ENCODE results near the gene ACAA2. TPM values are rescaled to one million over a fixed set of nuclear protein-coding genes. Genes with fewer than 3 reads are reported as not detected.
A peak's percentile ranks its signal among the peaks of the same experiment; 100 is the strongest.

Gene ACAA2
- total and polyA plus RNA-seq, 2 donors, result 45.4 to 57.3 TPM

DNA sequence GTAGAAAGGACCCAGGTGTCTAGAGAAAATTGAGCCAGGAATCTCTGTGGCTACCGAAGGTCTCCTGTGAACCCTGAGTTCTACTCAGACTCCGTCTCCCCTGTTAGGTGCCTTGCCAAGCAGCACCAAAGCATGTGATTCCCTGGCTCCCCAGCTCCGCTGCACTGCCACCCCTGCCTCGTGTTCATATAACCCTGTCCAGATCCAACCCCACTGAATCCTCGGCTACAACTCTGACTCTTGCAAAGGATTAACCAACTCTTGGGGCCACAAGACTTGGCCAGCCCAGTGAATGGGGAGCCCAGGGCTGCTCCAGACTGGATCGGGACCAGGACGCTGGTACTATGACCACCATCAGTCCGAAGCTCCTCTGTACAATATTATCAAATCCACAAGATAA lies 37.3 kb upstream of the ACAA2 start:
- 91% methylated on average over 8 of the region's 8 CpGs for WGBS
- H3K36me3 ChIP-seq (ENCODE audit: insufficient read depth), result no peaks in the 10 kb centered on the region
- no peaks in the 10 kb centered on the region for H3K4me1 ChIP-seq (ENCODE audit: insufficient read depth)
- no peak overlapping the region for H3K4me3 ChIP-seq (ENCODE audit: low read depth, low read length)
- no peak overlapping the region for H3K27ac ChIP-seq (ENCODE audit: low read depth)
- no peak for DNase-seq (ENCODE audit: extremely low spot score)

DNA sequence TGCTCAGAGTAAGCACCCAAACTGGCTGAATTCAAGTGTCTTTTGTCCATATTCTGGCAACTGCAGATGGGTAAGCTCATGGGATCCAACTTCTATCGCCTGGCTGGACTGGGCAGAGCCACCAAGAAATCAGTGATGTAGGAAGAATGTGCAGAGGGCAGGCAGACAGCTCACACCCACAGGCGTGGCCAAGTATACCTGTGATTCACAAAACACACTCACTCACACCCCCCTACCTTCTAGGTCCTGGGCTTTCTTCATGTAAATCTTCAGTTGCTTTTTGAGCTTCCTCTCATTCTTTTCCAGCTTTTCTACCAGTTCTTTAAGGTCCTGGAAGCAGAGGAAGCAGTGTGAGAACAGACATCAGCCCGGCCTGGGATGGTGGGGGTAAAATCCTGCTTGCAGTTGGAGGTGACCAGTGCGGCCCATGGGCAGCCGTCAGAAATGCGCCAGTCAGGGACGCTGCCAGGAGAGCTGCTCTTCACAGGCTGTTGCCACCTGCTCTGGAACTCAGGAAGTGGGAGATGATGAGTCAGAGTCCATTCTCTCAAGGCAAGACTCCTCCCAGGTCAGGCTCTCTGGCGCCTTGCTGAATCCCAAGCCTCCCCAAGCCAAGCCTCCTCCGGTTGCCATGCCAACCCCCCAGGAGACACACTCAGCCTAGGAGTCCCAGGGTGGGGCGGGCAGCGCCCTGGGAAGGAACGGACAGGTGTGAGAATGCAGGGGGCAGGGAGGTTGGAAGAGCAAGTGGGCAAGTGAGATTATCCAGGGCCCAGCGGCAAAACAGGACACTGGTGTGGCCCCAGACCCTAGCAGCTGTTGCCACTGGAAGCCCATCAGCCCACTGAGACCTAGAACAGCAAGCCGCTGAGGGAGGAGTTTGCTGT lies 36.2 kb upstream of the ACAA2 start:
- H3K36me3 ChIP-seq (ENCODE audit: insufficient read depth), result no peaks in the 10 kb centered on the region
- 43% methylated on average over 14 of the region's 14 CpGs for WGBS
- H3K4me1 ChIP-seq (ENCODE audit: insufficient read depth), result no peaks in the 10 kb centered on the region
- peak; percentile 39 for DNase-seq (ENCODE audit: extremely low spot score)
- no peak overlapping the region for H3K4me3 ChIP-seq (ENCODE audit: low read depth, low read length)
- no peak overlapping the region for H3K27ac ChIP-seq (ENCODE audit: low read depth)

DNA sequence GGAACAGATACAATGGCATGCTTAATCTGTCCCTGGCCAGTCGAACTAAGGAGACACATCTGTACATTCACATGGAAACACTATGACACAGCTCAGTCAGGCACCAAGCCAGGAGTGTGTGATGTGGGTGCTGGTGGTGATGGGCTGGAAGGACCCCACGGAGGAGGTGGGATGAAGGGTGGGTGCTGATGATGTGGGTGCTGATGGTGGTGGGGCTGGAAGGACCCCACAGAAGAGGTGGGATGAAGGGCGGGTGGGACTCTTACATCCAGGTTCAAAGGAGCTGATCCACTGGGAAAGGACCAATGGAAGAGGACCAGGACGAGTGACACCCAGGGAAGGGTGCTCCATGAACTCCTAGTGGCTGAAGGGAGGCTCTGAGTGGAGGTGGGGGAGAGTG lies 34.8 kb upstream of the ACAA2 start:
- DNase-seq (ENCODE audit: extremely low spot score), result no peak
- no peak overlapping the region for H3K4me3 ChIP-seq (ENCODE audit: low read depth, low read length)
- 82% methylated on average over 4 of the region's 4 CpGs for WGBS

DNA sequence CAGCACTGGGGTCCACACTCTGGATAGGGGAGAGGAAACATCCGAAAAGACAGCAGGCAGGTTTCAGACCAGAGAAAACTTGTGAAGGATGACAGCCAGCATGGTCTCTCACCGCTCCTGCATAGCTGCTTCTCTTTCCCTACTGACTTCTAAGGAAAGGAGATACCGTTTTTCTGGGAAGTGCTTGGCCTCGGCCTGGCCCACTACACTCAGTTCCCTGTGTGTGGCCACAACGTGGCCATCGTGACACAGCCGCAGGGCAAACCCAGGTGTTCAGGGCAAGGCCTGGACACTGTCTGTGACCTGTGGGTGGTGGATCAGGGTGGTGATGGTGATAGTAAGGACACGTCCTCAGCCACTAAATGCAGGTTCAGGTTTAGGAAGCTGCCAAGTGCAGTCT lies 34.2 kb upstream of the ACAA2 start:
- Histone ChIP-seq H3K4me3 (ENCODE audit: low read depth, low read length) (no peak overlapping the region), H3K27ac (ENCODE audit: low read depth) (no peak overlapping the region), H3K36me3 (ENCODE audit: insufficient read depth) (no peaks in the 10 kb centered on the region), H3K4me1 (ENCODE audit: insufficient read depth) (no peaks in the 10 kb centered on the region)
- DNase-seq (ENCODE audit: extremely low spot score), result no peak
- WGBS, result 88% methylated on average over 8 of the region's 8 CpGs

More for the DNA sequence above, 34.8 kb upstream of the ACAA2 start:
- Histone ChIP-seq H3K36me3 (ENCODE audit: insufficient read depth) (no peaks in the 10 kb centered on the region), H3K4me1 (ENCODE audit: insufficient read depth) (no peaks in the 10 kb centered on the region), H3K27ac (ENCODE audit: low read depth) (no peak overlapping the region)

DNA sequence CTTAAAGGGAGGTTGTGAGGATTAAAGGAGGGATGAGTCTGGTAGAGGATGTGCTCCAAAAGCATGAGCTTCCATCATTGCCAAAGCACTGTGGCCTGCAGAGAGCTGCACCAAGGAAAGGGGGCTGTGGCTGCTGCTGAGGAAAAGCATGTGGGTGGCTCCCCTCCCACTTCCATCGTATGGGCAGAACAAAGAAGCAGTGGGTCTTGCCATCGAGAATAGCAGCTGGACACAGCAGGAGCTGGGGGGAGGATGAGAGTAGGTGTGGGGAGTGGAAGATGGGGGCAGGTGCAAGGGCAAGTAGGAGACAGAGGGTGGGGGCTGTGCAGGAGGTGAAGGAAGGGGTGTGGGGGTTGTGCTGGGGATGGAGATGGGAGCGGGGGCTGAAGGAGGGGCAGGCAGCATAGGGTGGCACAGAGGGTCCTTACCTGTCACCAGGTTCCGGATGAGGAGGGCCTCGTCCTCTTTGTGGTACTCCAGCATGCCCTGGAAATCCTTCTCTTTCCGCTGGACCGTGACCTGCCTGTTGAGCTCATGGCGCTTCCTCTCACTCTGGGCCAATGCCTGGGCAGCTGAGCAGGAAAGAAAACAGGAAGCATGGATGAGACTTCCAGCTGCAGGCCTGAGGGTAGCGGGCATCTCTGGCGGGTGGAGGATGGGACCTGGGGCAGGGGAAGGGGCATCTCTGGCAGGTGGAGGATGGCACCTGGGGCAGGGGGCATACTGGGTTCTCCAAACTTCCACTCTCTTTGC lies 33.6 kb upstream of the ACAA2 start:
- no peak overlapping the region for H3K4me3 ChIP-seq (ENCODE audit: low read depth, low read length)
- 65% methylated on average over 10 of the region's 10 CpGs for WGBS
- H3K4me1 ChIP-seq (ENCODE audit: insufficient read depth), result no peaks in the 10 kb centered on the region
- no peak overlapping the region for H3K27ac ChIP-seq (ENCODE audit: low read depth)
- H3K36me3 ChIP-seq (ENCODE audit: insufficient read depth), result no peaks in the 10 kb centered on the region
- no peak for DNase-seq (ENCODE audit: extremely low spot score)

DNA sequence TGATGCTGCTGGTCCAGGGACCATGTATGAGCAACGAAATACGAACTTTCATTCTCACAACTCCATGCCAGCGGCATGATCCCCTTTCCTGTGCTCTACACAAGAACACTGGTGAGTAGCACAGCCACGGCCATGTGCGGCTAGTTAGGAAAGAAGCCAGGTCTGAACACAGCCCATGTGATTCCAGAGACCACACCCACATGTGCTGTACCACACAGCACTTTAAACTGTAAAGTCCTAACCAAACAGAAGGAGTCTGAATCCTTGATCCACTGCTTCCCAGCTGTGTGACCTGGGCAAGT lies 33.0 kb upstream of the ACAA2 start:
- WGBS, result 22% methylated on average over 5 of the region's 5 CpGs
- DNase-seq (ENCODE audit: extremely low spot score), result no peak
- no peaks in the 10 kb centered on the region for H3K36me3 ChIP-seq (ENCODE audit: insufficient read depth)

DNA sequence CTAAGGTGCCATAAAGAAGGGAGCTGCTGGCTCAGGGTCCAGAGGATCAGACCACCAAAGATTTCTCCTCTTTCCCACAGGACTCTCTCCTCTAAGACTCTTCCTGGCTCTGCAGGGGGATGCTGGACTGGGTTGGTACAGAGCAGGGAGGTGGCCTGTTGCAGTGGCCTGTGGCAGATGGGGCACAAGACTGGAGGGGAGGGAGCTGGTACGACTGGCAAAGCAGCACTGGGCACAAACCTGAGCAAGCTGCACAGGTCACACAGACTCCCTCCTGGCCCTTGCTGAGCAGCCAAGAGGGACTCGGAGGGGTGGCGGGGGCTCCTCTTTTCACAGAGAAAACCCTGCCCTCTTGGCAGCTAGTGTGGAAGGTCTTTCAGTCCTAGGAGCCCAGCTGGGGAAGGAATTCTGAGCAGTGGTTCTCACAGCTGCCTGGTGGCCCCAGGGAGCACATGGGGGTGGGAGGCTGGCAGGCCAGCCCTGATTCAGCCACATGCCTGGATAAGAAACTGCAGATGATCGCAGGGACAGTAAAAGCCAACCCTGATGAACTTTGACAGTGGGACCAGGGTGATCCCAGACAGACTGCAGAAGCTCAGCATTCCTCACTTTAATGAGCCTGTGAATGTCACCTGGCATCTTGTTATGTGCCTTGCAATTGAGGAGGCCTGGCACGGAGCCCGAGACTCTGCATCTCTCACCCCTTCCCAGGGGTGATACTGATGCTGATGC lies 32.5 kb upstream of the ACAA2 start:
- 45% methylated on average over 6 of the region's 6 CpGs for WGBS
- Histone ChIP-seq H3K4me3 (ENCODE audit: low read depth, low read length) (no peak overlapping the region), H3K27ac (ENCODE audit: low read depth) (no peak overlapping the region), H3K36me3 (ENCODE audit: insufficient read depth) (no peaks in the 10 kb centered on the region), H3K4me1 (ENCODE audit: insufficient read depth) (no peaks in the 10 kb centered on the region)
- DNase-seq (ENCODE audit: extremely low spot score), result no peak

More for the DNA sequence above, 33.0 kb upstream of the ACAA2 start:
- Histone ChIP-seq H3K27ac (ENCODE audit: low read depth) (no peak overlapping the region), H3K4me3 (ENCODE audit: low read depth, low read length) (no peak overlapping the region), H3K4me1 (ENCODE audit: insufficient read depth) (no peaks in the 10 kb centered on the region)

DNA sequence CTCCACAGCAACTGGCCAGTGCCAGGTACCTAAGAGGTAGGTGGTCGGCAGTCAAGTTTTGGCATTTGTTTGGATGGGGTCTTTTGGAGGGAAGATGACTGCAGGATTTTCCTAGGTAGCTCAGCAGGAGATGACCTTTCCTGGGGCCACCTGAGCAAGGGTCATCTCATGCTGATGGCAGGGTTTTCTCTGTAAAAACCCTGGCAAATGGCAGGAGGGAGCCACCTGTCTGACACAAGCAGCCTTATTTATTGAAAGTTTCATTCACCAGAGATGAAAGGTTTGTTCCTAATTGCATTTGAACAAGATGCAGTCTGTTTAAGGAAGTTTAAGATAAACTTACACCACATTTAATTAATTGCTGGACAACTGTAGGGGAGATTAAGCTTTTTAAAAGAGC lies 31.6 kb upstream of the ACAA2 start:
- 92% methylated on average over 1 of the region's 1 CpG for WGBS
- no peak overlapping the region for H3K27ac ChIP-seq (ENCODE audit: low read depth)
- no peaks in the 10 kb centered on the region for H3K4me1 ChIP-seq (ENCODE audit: insufficient read depth)
- no peak for DNase-seq (ENCODE audit: extremely low spot score)
- no peaks in the 10 kb centered on the region for H3K36me3 ChIP-seq (ENCODE audit: insufficient read depth)
- no peak overlapping the region for H3K4me3 ChIP-seq (ENCODE audit: low read depth, low read length)

DNA sequence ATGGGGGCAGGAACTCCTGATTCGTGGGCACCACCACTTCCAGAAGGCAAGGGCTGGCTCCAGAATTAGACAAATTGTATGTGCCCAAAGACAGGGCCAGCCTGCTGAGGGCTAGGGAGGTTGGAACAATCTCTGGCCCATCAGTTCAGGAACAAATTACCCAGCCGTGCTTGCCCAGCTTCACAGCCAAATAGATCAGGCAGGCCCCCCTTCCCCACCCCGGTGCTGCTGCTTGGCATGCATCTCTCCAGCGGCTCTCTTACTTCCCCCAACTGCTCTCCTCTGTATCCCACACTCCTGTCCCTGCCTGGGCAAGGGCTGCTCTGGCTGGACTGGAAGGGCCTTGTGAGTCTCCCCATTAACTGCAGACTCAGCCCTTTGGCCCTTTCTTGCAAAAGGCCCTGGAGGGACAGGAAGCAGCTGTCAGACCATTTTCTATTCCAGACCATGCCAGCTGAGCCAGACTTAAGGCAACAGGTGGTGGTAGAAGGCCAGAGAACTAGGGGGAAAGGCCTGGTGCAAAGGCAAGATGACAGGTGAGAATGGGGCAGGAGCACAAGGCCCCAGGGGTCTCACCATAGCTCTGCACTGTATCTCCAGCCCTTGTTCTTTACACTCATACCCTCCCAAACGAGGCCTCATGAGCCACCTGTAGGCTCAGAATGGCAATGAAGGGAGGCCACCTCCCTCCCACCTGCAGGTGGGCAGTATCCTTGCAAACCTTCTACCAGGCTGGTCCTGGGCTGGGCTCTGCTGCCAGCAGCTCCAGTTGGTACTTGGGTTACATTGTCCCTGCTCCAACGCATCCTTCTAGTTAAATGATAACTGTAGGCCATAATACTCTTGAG lies 30.7 kb upstream of the ACAA2 start:
- Histone ChIP-seq H3K27ac (ENCODE audit: low read depth) (no peak overlapping the region), H3K4me1 (ENCODE audit: insufficient read depth) (no peaks in the 10 kb centered on the region), H3K36me3 (ENCODE audit: insufficient read depth) (no peaks in the 10 kb centered on the region), H3K4me3 (ENCODE audit: low read depth, low read length) (no peak overlapping the region)
- DNase-seq (ENCODE audit: extremely low spot score), result no peak
- 80% methylated on average over 6 of the region's 6 CpGs for WGBS

DNA sequence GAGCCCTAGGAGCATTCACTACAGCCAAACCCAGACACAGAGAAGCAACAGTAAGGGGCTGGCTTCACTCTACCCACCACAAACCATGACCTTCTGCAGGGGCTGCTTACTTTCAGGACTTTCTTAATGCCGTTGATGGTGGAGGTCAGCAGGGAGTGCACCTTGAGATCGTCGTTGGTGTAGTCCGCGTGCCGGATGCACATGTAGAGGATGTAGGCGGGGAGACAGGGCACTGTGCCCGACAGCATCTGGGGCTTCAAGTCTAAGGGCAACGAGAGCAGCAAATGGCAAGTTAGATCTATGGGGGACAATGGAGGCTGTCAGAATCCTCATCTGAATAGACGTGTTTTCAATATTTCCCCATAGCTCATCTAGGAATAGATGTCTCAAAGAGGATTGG lies 29.8 kb upstream of the ACAA2 start:
- no peak for DNase-seq (ENCODE audit: extremely low spot score)

DNA sequence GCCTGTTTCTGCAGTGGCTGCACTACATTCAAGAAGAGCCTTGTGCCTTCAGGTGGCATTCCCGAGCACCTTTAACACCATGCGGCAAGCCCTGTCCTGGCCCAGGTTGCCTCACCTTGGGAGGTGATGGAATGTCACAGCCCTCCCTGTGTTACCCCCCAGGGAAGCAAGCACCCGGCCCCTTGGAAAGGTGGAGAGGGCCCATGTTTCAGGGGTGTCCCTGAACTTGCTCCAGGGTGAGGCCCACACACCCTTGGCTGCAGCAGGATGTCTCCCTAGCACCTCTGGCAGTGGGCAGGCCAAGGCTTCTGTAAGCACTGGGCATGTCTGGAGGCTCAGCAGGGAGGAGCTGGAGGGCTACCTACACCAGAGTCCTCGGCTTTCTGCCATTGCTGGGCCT lies 29.3 kb upstream of the ACAA2 start:
- 81% methylated on average over 4 of the region's 4 CpGs for WGBS
- no peak for DNase-seq (ENCODE audit: extremely low spot score)
- no peak overlapping the region for H3K27ac ChIP-seq (ENCODE audit: low read depth)

More for the DNA sequence above, 29.8 kb upstream of the ACAA2 start:
- Histone ChIP-seq H3K4me3 (ENCODE audit: low read depth, low read length) (no peak overlapping the region), H3K4me1 (ENCODE audit: insufficient read depth) (no peaks in the 10 kb centered on the region), H3K27ac (ENCODE audit: low read depth) (no peak overlapping the region), H3K36me3 (ENCODE audit: insufficient read depth) (no peaks in the 10 kb centered on the region)
- 87% methylated on average over 10 of the region's 10 CpGs for WGBS

DNA sequence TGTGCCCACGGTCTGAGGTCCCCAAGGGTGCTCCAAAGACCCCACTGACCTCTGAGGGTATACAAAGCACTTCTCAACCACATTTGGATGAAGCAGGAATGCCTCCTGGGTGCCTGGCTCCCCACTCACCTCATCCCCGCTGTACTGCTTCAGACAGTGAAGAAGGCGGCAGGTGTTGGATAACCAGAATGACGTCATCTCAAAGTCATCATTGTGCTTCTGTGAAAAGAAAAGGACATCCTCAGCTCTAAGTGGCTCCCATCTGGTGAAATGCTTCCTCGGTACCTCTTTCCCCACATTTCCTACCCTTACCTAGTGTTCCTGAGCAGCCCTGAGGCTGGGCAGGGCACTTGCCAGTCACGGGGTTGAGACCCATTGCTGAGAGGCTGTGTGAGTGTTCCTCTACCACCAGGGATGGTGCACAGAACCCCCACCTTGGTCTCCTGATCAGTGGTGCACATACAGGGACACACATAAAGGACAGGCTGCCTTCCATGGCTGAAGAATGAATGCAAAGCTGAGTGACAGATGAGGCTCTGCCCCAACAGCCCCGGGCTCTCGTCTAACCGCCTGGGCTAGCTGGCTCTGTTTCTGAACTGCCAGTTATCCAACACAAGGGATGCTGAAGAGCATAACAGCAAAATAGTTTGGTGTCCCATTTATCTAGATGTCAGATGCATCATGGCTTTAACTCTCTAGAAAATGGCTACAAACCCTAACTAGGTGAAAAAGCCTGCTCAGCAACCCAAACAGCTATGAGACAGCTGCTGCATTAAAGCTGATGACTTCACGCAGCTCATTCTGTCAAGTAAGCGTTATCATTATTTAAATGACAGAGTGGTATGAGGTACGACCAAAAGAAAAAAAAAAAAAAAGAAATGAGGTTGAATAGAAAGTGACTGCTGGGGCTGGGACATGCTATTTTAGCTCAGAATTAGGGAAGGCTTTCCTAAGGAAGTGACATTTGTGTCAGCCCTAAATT lies 28.2 kb upstream of the ACAA2 start:
- Histone ChIP-seq H3K27ac (ENCODE audit: low read depth) (no peak overlapping the region), H3K4me1 (ENCODE audit: insufficient read depth) (no peaks in the 10 kb centered on the region), H3K36me3 (ENCODE audit: insufficient read depth) (no peaks in the 10 kb centered on the region), H3K4me3 (ENCODE audit: low read depth, low read length) (no peak overlapping the region)
- WGBS, result 86% methylated on average over 12 of the region's 12 CpGs
- no peak for DNase-seq (ENCODE audit: extremely low spot score)

More for the DNA sequence above, 29.3 kb upstream of the ACAA2 start:
- no peaks in the 10 kb centered on the region for H3K36me3 ChIP-seq (ENCODE audit: insufficient read depth)
- no peaks in the 10 kb centered on the region for H3K4me1 ChIP-seq (ENCODE audit: insufficient read depth)
- H3K4me3 ChIP-seq (ENCODE audit: low read depth, low read length), result no peak overlapping the region
